Right cardiac atrium (tissue), 5 donors: Measurements from ENCODE around the gene SDR42E1. TPM values are rescaled to one million over a fixed set of nuclear protein-coding genes. Genes with fewer than 3 reads are reported as not detected.
"Not testable (repeated sequence)": the region's sequence is repeated elsewhere in the genome, so short reads cannot be mapped to it uniquely, and the experiment has no call there.

Source experiments
- ATAC-seq, 2 donors: fragments of 200-7000 bp; cut with Tn5 transposase; one replicate each; pipeline versions ENCODE4 v1.8.0 to v1.9.1; 2020; ENCODE audit warnings: moderate library complexity in 2 of 2, mild to moderate bottlenecking in 1 of 2
- DNase-seq, 3 donors: peaks; one replicate each; pipeline ENCODE4 v3.0.0-alpha.2; 2020
- H3K27ac ChIP-seq: one replicate; pipeline ENCODE4 v1.5.1; 2013; ENCODE audit warnings: mild to moderate bottlenecking, low read length, control low read depth, moderate library complexity
- H3K27me3 ChIP-seq: one replicate; pipeline ENCODE4 v1.6.1; 2013; ENCODE audit not compliant: control insufficient read depth, insufficient read depth
- H3K4me1 ChIP-seq: one replicate; pipeline ENCODE4 v1.6.1; 2013; ENCODE audit warnings: low read length; ENCODE audit not compliant: control insufficient read depth, insufficient read depth
- H3K4me3 ChIP-seq: one replicate; pipeline ENCODE4 v1.5.1; 2013; ENCODE audit warnings: low read length, control low read depth
- H3K9me3 ChIP-seq: one replicate; pipeline ENCODE4 v1.6.1; 2013; ENCODE audit warnings: low read length; ENCODE audit not compliant: control insufficient read depth
- WGBS: extraction: QIAGEN DNeasy Blood & Tissue Kit; methylation state at CpG from one replicate; pipeline ENCODE4 v1.1.7; 2013; 5-methylcytosine and 5-hydroxymethylcytosine counted together
- intact Hi-C, 4 donors: fragments of 100-400 bp; cut with DNase I; formaldehyde crosslinking; loops; one replicate each; pipeline versions ENCODE4 v1.11.0 to v1.14.0; 2022 to 2023
- polyA plus RNA-seq: library from polyadenylated mRNA; stranded (reverse); fragments of 200-250 nt; gene quantifications from one replicate; pipeline ENCODE4 v1.2.3, GENCODE V29; 2013
- total RNA-seq, 4 donors: library from RNA; stranded (reverse); fragmentation: NEBNext Ultra II Directional; extraction: Animal tissue kit (Norgen Biotek cat#: 25700); gene quantifications; one replicate each; pipeline ENCODE4 v1.2.1, GENCODE V29; 2021
- donor health status: healthy with polysubstance abuse.
- donor health status: DM: no; HTN: yes; CAD: no.
- donor health status: DM: no; HTN: no; CAD: no.
- donor health status: DM: no; HTN: yes; CAD: no; lungs with severe emphysema.
- donor health status: DM: yes; HTN: yes; CAD: no.

SDR42E1 gene
- total and polyA plus RNA-seq, 5 donors = 0.43 to 3.4 (median 2.6) TPM

GRCh38 chr16:82005027-82005830 is 6.0 kb downstream of the SDR42E1 start:
- intact Hi-C loops = no loop called here
- Histone ChIP-seq H3K27ac (no peak overlapping the region), H3K4me3 (no peak overlapping the region), H3K27me3 (no peaks in the 10 kb centered on the region), H3K4me1 (no peaks in the 10 kb centered on the region), H3K9me3 (peaks cover 5% of the 10 kb centered on the region)
- 44% methylated on average over 6 of the region's 6 CpGs for WGBS
- DNase-seq = peak in 1 of 3 donors; percentile 6
- ATAC-seq = no peak

DNA sequence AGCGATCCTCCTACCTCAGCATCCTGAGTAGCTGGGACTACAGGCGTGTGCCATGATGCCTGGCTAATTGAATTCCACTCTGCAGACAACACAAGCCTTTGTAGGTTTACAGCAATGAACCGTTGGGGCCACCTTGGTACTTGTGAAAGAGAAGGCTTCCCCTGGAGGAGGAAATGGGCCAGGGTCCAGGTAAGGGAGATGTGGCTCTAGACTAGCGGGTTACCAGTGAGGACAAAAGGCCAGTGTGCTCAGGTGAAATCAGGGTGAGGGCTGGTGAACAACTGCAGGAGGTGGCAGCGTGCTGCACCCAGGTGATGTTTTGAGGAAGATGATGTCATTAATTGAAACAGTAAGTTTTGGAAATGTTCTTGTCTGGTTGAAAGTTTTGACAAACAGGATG is 6.7 kb downstream of the SDR42E1 start:
- intact Hi-C loops = no loop called here
- Histone ChIP-seq H3K4me1 (no peaks in the 10 kb centered on the region), H3K4me3 (no peak overlapping the region), H3K9me3 (peaks cover 5% of the 10 kb centered on the region), H3K27ac (no peak overlapping the region), H3K27me3 (no peaks in the 10 kb centered on the region)
- whole genome bisulfite sequencing = 77% methylated on average over 5 of the region's 5 CpGs
- ATAC-seq (no peak), DNase-seq (peak in 1 of 3 donors; percentile 6)

GRCh38 chr16:82002831-82003230 is 8.4 kb downstream of the SDR42E1 start:
- H3K4me3 ChIP-seq = no peak overlapping the region
- no peaks in the 10 kb centered on the region for H3K4me1 ChIP-seq
- intact Hi-C loops = no loop called here
- DNase-seq (no peak), ATAC-seq (no peak)
- H3K27me3 ChIP-seq = no peaks in the 10 kb centered on the region
- H3K9me3 ChIP-seq = no peaks in the 10 kb centered on the region
- no peak overlapping the region for H3K27ac ChIP-seq
- 86% methylated on average over 3 of the region's 3 CpGs for whole genome bisulfite sequencing

- intact Hi-C loops = no loop called here
- ATAC-seq (no peak), DNase-seq (no peak)
- H3K4me1 ChIP-seq = peaks cover 4% of the 10 kb centered on the region
- no peaks in the 10 kb centered on the region for H3K27me3 ChIP-seq
- H3K27ac ChIP-seq = no peak overlapping the region
- no peaks in the 10 kb centered on the region for H3K9me3 ChIP-seq
- 33% methylated on average over 2 of the region's 2 CpGs for WGBS
- H3K4me3 ChIP-seq = no peak overlapping the region
Observed at GRCh38 chr16:81997738-81998137, 13.5 kb downstream of the SDR42E1 start.

DNA sequence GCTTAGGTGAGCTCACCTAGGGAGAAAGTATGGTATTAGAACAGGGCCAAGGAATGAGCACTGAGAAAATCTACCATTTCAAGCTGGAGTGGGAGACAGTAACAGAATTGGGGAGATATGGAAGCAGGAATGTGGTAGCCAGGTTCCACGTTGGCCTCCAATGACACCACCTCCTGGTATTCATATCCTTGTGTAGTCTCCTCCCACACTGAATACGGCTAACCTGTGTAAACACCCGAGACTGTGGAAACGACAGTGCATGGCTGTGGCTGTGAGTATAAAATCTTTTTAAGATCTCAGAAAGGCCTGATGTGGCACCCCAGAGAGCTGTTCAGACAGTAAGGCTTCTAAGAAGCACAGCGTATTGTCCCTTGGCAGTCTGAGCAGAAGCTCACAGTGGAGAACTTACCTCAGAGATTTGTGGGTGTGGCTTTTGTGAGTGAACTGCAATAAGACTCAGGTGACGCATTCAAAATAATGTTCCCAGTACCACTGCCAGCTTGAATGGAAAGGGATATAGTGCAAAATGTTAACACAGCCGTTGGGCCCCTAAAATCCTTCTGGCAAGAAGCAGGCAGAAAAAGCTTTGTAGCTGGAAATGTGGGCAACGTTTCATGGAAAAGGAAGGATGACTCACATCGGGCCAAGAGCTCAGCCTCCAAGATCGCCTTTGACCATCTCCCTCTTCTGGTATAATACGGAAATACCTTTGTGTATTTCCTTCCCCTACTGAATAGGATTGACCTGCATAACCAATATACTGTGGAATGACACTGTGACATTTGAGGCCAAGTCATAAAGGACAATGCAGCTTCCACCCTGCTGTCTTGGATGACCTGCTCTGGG is 14.4 kb downstream of the SDR42E1 start:
- intact Hi-C loops = no loop called here
- Histone ChIP-seq H3K4me1 (peaks cover 4% of the 10 kb centered on the region), H3K4me3 (no peak overlapping the region), H3K9me3 (no peaks in the 10 kb centered on the region), H3K27ac (no peak overlapping the region), H3K27me3 (no peaks in the 10 kb centered on the region)
- WGBS = 67% methylated on average over 11 of the region's 11 CpGs
- ATAC-seq (peak in 1 of 2 donors; percentile 58), DNase-seq (no peak)

GRCh38 chr16:81995651-81996050 is 15.6 kb downstream of the SDR42E1 start:
- 67% methylated on average over 3 of the region's 3 CpGs for WGBS
- DNase-seq = no peak

DNA sequence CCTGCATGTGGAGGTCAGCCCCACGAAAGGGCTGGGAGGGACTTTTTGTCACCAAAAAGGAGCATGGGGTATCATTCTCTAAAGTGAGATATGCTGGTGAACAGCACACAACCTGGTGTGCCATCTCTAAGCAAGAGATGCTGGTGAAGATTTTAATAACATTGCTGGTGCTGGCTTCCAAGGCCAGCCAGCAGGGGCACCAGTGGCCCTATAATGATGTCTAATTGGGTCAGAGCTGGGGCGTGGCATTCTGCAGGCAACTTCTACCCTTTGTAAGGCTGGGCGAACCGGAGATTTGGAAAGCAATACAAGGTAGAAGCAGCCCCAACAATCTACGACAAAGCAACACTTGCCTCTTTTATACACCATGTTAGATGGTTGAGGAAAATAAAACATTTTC is 16.8 kb downstream of the SDR42E1 start:
- H3K27ac ChIP-seq = no peak overlapping the region
- intact Hi-C loops = no loop called here
- no peak for ATAC-seq
- 85% methylated on average over 5 of the region's 5 CpGs for WGBS
- no peaks in the 10 kb centered on the region for H3K27me3 ChIP-seq
- peaks cover 4% of the 10 kb centered on the region for H3K4me1 ChIP-seq
- H3K9me3 ChIP-seq = no peaks in the 10 kb centered on the region
- no peak for DNase-seq
- no peak overlapping the region for H3K4me3 ChIP-seq

More at GRCh38 chr16:81995651-81996050, 15.6 kb downstream of the SDR42E1 start:
- H3K27ac ChIP-seq = no peak overlapping the region
- intact Hi-C loops = no loop called here
- no peak overlapping the region for H3K4me3 ChIP-seq
- no peak for ATAC-seq
- H3K27me3 ChIP-seq = no peaks in the 10 kb centered on the region
- H3K4me1 ChIP-seq = peaks cover 4% of the 10 kb centered on the region
- H3K9me3 ChIP-seq = no peaks in the 10 kb centered on the region

DNA sequence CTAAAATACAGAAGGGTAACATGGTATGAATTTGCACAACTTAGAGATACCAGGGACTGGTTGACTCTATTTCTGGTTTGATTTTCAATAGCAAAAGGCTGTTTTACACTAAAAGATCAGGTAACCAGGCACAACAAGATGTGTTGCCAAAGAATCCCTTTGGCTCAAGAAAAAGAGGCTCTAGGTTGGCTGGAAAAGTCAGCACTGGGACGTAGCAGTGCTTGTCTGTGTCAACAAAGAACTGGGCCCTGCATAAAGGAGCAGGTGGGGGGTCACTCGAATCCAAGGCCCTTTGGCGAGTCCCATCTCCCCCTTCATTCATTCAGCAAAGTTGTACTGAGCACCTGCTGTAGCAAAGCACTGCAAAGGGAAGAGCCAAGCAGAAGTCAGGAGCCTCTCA is 18.4 kb downstream of the SDR42E1 start:
- DNase-seq (no peak), ATAC-seq (no peak)
- intact Hi-C loops = no loop called here
- H3K4me3 ChIP-seq = no peak overlapping the region
- no peaks in the 10 kb centered on the region for H3K9me3 ChIP-seq
- H3K27me3 ChIP-seq = no peaks in the 10 kb centered on the region
- H3K4me1 ChIP-seq = peaks cover 4% of the 10 kb centered on the region
- no peak overlapping the region for H3K27ac ChIP-seq
- WGBS = 74% methylated on average over 3 of the region's 3 CpGs

GRCh38 chr16:81987706-81988105 is 23.6 kb downstream of the SDR42E1 start:
- intact Hi-C loops = loop anchor here in 1 of 4 donors (10.0 kb wide), 1 partner anchor 57 kb away; no protein-coding TSS in a partner anchor
- Histone ChIP-seq H3K4me1 (no peaks in the 10 kb centered on the region), H3K27ac (no peak overlapping the region), H3K27me3 (no peaks in the 10 kb centered on the region), H3K4me3 (no peak overlapping the region), H3K9me3 (no peaks in the 10 kb centered on the region)
- DNase-seq = no peak
- no peak for ATAC-seq
- WGBS = 88% methylated on average over 5 of the region's 5 CpGs

DNA sequence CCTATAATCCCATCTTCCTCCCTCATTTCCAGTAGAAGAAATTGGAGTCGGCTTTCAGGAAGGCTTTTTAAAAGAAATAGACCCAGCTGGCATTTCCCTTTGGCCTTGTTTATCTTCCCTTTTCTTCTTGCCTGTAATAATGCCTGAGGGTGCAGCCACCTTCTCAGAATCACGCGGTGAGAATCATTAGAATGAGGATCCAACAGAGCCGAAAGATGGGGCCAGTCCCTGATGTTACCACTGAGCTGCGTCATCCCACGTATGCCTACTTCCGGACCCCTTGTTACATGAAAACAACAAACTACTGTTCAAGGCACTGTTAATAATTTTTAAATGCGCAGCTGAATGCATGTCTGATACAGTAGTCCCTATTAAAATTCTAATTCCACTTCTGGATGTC is 24.1 kb downstream of the SDR42E1 start:
- Histone ChIP-seq H3K4me3 (no peak overlapping the region), H3K27me3 (no peaks in the 10 kb centered on the region), H3K4me1 (no peaks in the 10 kb centered on the region), H3K9me3 (no peaks in the 10 kb centered on the region), H3K27ac (no peak overlapping the region)
- intact Hi-C loops = loop anchor here in 1 of 4 donors (10.0 kb wide), 1 partner anchor 58 kb away; no protein-coding TSS in a partner anchor
- no peak for ATAC-seq
- 76% methylated on average over 8 of the region's 8 CpGs for WGBS
- DNase-seq = no peak

DNA sequence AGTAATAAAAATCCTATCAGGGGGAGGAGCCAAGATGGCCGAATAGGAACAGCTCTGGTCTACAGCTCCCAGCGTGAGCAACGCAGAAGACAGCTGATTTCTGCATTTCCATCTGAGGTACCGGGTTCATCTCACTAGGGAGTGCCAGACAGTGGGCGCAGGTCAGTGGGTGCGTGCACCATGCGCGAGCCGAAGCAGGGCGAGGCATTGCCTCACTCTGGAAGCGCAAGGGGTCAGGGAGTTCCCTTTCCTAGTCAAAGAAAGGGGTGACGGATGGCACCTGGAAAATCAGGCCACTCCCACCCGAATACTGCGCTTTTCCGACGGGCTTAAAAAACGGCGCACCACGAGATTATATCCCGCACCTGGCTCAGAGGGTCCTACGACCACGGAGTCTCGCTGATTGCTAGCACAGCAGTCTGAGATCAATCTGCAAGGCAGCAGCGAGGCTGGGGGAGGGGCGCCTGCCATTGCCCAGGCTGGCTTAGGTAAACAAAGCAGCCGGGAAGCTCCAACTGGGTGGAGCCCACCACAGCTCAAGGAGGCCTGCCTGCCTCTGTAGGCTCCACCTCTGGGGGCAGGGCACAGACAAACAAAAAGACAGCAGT is 33.8 kb downstream of the SDR42E1 start:
- DNase-seq, H3K27me3 ChIP-seq, intact Hi-C loops, ATAC-seq, H3K9me3 ChIP-seq, H3K4me3 ChIP-seq, H3K27ac ChIP-seq, H3K4me1 ChIP-seq: not testable (repeated sequence)
- WGBS = 87% methylated on average over 26 of the region's 26 CpGs
